ENCODE measurements around the gene ABHD14A. TPM values are rescaled to one million over a fixed set of nuclear protein-coding genes. Genes with fewer than 3 reads are reported as not detected.

ABHD14A gene
- total RNA-seq, 2 donors from 2014 or later: 6.6 to 8.9 TPM

DNA sequence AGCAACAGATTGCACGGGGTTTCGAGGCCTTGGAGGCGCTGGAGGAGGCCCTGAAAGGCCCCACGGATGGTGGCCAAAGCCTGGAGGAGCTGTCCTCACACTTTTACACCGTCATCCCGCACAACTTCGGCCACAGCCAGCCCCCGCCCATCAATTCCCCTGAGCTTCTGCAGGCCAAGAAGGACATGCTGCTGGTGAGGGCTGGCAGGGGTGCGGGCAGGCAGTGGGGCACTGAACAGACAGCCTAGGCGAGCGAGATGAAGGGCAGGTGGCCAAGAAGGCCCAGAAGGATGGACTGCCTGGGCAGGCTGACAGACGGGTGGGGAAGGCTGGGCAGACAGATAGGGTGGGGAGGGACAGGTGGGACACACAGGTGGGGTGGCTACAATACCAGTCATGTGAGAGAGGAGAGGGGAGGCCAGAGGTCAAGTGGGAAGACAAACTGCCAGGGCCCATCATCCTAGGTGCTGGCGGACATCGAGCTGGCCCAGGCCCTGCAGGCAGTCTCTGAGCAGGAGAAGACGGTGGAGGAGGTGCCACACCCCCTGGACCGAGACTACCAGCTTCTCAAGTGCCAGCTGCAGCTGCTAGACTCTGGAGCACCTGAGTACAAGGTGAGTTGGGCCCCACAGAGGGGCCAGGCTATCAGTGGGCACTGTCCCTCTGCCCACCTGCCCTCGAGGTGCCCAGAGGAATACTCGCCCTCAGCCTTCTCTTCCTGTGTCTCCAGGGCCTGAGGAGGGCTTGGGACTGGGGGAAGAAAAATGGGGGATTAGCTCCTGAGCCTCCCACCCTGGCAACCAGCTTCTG is 29.6 kb upstream of the ABHD14A start:
- H3K9me3 Mint-ChIP-seq: no peaks in the 10 kb centered on the region
- H3K4me3 Mint-ChIP-seq: no peak overlapping the region
- H3K36me3 Mint-ChIP-seq (ENCODE audit: insufficient read depth in 2 of 2): no peaks in the 10 kb centered on the region
- H3K27me3 Mint-ChIP-seq (ENCODE audit: low read depth): no peaks in the 10 kb centered on the region
- H3K4me1 Mint-ChIP-seq (ENCODE audit: low read depth): peaks cover 18% of the 10 kb centered on the region
- ATAC-seq (replicated peaks in 1 of 2) (no peak), DNase-seq (no peak)
- no peak overlapping the region for H3K27ac Mint-ChIP-seq

DNA sequence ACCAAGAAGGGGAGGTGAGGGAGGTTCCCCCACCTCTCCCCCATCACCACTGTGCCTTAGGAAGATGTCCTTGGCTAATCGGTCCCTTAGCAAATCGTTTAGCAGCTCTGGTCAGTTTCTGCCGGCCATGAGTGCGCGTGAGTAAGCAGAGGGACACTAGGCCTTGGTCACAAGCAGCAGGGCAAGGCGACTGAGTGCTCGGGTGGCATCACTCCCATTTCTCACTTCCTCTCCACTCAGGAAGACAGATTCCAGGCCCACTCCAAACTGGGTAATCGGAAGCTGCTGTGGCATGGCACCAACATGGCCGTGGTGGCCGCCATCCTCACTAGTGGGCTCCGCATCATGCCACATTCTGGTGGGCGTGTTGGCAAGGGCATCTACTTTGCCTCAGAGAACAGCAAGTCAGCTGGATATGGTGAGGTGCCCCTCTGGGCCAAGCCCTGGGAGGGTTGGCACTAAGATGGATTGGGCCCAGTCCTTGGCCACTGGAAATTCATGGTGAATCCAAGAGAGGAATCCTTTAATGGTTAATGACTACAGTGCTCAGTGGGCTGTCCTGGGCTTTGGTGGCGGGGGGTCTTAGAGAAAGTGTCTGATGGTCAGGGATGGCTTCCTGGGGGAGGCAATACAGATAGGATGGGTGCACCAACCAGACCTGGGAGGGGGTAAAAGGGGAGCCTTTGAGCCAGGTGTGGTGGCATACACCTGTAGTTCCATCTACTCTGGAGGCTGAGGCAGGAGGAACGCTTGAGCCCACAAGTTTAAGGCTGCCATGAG is 28.7 kb upstream of the ABHD14A start:
- ATAC-seq (replicated peaks in 1 of 2) (no peak), DNase-seq (no peak)
- Mint-ChIP-seq H3K36me3 (ENCODE audit: insufficient read depth in 2 of 2) (no peaks in the 10 kb centered on the region), H3K4me3 (no peak overlapping the region), H3K9me3 (no peaks in the 10 kb centered on the region), H3K27ac (peak overlapping the region; percentile 75), H3K4me1 (ENCODE audit: low read depth) (peaks cover 9% of the 10 kb centered on the region), H3K27me3 (ENCODE audit: low read depth) (no peaks in the 10 kb centered on the region)

DNA sequence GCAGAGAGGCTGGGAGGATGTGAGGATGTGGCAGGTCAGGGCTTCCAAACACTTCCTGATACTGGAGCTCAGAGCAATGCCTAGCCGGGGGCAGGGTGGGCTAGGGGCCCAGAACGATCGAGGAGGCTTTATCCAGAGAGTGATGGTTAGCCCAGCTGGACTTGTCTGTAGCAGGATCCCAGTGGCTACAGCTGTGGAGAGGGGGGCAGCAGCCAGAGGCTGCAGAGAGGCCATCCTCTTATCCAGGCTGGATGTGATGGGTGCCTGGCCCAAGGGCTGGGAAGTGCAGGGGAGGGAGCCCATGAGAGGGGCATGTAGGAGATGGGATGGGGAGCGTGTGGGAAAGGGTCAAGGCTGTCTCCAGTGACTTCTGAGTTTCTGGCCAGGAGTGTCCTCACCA is 28.1 kb upstream of the ABHD14A start:
- H3K27me3 Mint-ChIP-seq (ENCODE audit: low read depth): no peaks in the 10 kb centered on the region
- no peaks in the 10 kb centered on the region for H3K9me3 Mint-ChIP-seq
- H3K4me3 Mint-ChIP-seq: no peak overlapping the region
- no peaks in the 10 kb centered on the region for H3K36me3 Mint-ChIP-seq (ENCODE audit: insufficient read depth in 2 of 2)
- DNase-seq: no peak
- peaks cover 6% of the 10 kb centered on the region for H3K4me1 Mint-ChIP-seq (ENCODE audit: low read depth)
- no peak for ATAC-seq (replicated peaks in 1 of 2)
- no peak overlapping the region for H3K27ac Mint-ChIP-seq

DNA sequence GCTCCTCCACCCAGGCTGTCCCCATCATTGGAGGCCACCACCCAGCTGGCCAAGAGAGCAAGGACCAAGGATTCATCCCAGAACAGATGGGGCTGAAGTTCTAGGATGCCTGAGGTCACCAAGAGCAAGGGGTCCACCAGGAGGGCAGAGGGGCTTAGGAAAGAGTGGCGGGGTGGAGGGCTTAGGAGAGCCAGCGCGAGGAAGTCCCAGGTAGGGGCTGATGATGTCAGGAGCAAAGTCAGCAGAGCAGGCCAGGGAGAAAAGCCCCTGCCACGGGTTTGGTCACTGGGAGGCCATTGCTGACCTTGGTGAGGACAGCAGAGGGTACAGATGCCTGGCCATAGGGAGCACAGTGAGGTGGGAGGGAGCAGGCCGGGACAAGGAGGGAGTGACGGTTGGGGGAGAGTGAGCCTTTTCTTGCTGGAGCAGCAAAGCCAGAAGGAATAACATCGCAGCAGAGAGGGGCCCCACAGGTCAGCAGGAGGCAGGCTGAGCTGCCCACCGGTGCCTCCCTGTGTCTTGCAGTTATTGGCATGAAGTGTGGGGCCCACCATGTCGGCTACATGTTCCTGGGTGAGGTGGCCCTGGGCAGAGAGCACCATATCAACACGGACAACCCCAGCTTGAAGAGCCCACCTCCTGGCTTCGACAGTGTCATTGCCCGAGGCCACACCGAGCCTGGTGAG is 27.5 kb upstream of the ABHD14A start:
- H3K4me1 Mint-ChIP-seq (ENCODE audit: low read depth): peaks cover 6% of the 10 kb centered on the region
- no peak overlapping the region for H3K27ac Mint-ChIP-seq
- H3K36me3 Mint-ChIP-seq (ENCODE audit: insufficient read depth in 2 of 2): no peaks in the 10 kb centered on the region
- no peaks in the 10 kb centered on the region for H3K27me3 Mint-ChIP-seq (ENCODE audit: low read depth)
- ATAC-seq (replicated peaks in 1 of 2): no peak
- no peak overlapping the region for H3K4me3 Mint-ChIP-seq
- no peaks in the 10 kb centered on the region for H3K9me3 Mint-ChIP-seq
- DNase-seq: no peak

DNA sequence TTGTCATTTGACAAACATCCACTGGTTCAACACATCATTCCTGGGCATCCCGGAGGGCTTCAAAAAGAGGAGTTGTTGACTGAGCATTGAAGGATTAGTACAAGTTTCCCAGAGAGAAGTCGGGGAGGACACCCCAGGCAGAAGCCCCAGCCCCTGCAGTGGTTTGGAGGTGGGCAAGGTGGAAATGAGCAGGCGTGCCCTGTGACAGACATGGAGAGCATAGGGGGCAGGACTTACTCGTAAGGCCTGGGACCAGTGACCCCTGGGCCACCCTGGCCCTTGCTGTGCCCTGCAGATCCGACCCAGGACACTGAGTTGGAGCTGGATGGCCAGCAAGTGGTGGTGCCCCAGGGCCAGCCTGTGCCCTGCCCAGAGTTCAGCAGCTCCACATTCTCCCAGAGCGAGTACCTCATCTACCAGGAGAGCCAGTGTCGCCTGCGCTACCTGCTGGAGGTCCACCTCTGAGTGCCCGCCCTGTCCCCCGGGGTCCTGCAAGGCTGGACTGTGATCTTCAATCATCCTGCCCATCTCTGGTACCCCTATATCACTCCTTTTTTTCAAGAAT is 26.8 kb upstream of the ABHD14A start:
- peaks cover 4% of the 10 kb centered on the region for H3K27me3 Mint-ChIP-seq (ENCODE audit: low read depth)
- H3K4me3 Mint-ChIP-seq: no peak overlapping the region
- H3K36me3 Mint-ChIP-seq (ENCODE audit: insufficient read depth in 2 of 2): no peaks in the 10 kb centered on the region
- H3K4me1 Mint-ChIP-seq (ENCODE audit: low read depth): peaks cover 2% of the 10 kb centered on the region
- H3K27ac Mint-ChIP-seq: no peak overlapping the region
- ATAC-seq (replicated peaks in 1 of 2) (no peak), DNase-seq (no peak)
- H3K9me3 Mint-ChIP-seq: no peaks in the 10 kb centered on the region

DNA sequence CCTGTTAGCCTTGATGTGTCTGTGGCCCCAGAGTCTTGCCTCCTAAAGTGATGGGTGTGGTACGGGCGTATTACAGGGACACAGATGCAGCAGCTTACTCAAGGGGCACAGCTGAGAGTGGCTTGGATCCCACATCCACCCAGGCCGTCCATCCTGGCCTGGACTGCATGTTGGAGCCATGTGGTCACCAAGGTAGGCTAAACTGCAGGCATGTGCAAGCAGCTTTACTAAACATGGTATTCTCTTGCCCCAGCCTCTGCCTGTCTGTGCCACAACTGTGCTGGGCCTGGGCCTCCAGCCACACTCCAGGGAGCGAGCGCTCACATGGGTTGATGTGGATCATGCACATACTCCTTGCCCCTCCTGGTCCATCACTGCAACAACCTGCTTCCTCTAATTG is 25.7 kb upstream of the ABHD14A start:
- ATAC-seq (replicated peaks in 1 of 2): no peak
- no peaks in the 10 kb centered on the region for H3K4me1 Mint-ChIP-seq (ENCODE audit: low read depth)

DNA sequence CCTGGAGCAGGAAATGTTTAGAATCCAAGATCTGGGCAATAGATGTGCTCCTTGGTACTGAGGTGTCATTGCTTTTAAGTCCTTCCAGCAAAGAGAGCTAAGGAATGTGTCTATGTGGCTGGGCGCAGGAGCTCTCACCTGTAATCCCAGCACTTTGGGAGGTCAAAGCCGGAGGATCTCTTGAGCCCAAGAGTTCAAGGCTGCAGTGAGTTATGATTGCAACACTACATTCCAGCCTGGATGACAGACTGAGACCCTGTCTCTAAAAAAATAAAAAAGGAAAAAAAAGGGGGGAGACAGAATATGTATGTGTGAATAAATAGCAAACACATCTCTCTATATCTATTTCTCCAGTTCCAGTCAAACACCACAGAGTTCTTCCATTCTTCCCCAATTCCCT is 24.0 kb upstream of the ABHD14A start:
- Mint-ChIP-seq H3K27ac (no peak overlapping the region), H3K4me1 (ENCODE audit: low read depth) (no peaks in the 10 kb centered on the region), H3K4me3 (no peak overlapping the region), H3K27me3 (ENCODE audit: low read depth) (peaks cover 27% of the 10 kb centered on the region), H3K36me3 (ENCODE audit: insufficient read depth in 2 of 2) (no peaks in the 10 kb centered on the region), H3K9me3 (no peaks in the 10 kb centered on the region)
- no peak for ATAC-seq (replicated peaks in 1 of 2)
- DNase-seq: no peak

More for the DNA sequence above, 25.7 kb upstream of the ABHD14A start:
- peaks cover 14% of the 10 kb centered on the region for H3K27me3 Mint-ChIP-seq (ENCODE audit: low read depth)
- no peak overlapping the region for H3K27ac Mint-ChIP-seq
- H3K9me3 Mint-ChIP-seq: no peaks in the 10 kb centered on the region
- H3K4me3 Mint-ChIP-seq: no peak overlapping the region
- DNase-seq: no peak
- no peaks in the 10 kb centered on the region for H3K36me3 Mint-ChIP-seq (ENCODE audit: insufficient read depth in 2 of 2)

DNA sequence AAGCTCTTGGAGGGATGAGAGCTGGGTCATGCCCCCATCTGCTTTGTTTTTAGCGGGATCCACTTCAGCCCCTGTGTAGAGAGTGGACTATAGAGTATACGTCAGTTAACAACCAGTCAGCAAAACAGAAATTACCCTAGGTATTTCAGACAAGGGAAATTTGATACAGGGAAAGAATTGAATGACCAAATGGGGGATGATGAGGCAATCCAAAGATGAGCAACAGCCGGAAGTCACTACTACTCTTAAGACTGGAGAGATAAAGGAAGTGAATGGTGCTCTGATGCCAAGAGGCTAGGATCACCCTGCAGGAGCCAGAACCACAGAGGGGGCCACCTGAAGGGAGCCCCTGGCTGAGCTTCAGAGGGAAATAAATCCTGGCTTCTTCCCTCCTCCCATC is 21.4 kb upstream of the ABHD14A start:
- no peak for ATAC-seq (replicated peaks in 1 of 2)
- H3K27me3 Mint-ChIP-seq (ENCODE audit: low read depth): peaks cover 27% of the 10 kb centered on the region
- H3K9me3 Mint-ChIP-seq: no peaks in the 10 kb centered on the region
- no peaks in the 10 kb centered on the region for H3K4me1 Mint-ChIP-seq (ENCODE audit: low read depth)
- peak overlapping the region in 1 of 2 donors; percentile 4 for H3K4me3 Mint-ChIP-seq
- DNase-seq: no peak
- H3K36me3 Mint-ChIP-seq (ENCODE audit: insufficient read depth in 2 of 2): peaks cover 0 to 2% of the 10 kb centered on the region in 2 donors
- H3K27ac Mint-ChIP-seq: no peak overlapping the region

DNA sequence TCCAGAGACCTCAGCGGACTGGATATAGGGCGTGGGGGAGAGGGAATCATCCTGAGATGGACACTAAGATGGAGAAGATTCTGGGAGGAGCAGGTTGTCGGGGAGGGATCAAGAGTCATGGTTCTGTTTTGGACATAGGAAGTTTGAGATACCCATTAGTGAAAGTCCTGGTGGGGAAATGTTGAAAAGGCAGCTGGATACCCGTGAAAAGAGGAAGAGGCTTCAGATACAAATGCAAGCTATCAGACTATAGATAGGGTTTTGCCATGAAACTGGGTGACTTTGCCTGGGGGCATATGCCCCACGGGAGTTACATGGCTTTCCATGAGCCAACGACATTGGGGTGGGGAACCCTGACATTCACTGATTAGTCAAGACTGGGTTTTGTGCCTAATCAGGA is 20.8 kb upstream of the ABHD14A start:
- Mint-ChIP-seq H3K4me1 (ENCODE audit: low read depth) (no peaks in the 10 kb centered on the region), H3K4me3 (no peak overlapping the region), H3K9me3 (no peaks in the 10 kb centered on the region), H3K36me3 (ENCODE audit: insufficient read depth in 2 of 2) (peaks cover 0 to 2% of the 10 kb centered on the region in 2 donors), H3K27ac (no peak overlapping the region), H3K27me3 (ENCODE audit: low read depth) (peaks cover 27% of the 10 kb centered on the region)
- no peak for ATAC-seq (replicated peaks in 1 of 2)
- no peak for DNase-seq

DNA sequence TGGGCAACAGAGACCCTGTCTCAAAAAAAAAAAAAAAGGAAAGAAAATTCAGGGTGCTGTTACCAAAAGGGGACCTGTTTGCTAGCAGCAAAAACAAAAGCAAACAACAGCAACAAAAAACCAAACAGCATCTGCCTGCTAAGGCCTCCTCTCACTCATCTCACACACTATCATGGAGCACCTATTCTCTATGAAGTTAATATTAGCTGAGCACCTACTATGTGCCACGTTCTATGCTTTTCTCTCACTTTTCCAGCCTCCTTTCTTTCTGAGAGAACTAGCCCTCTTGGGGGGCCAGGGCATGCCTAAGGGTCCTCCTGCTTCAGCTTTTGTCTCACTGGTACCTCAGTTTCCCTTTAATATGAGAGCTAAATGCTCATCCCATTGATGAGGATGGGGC is 20.2 kb upstream of the ABHD14A start:
- DNase-seq (no peak), ATAC-seq (replicated peaks in 1 of 2) (no peak)
- Mint-ChIP-seq H3K9me3 (no peaks in the 10 kb centered on the region), H3K36me3 (ENCODE audit: insufficient read depth in 2 of 2) (peaks cover 0 to 2% of the 10 kb centered on the region in 2 donors), H3K4me1 (ENCODE audit: low read depth) (no peaks in the 10 kb centered on the region), H3K27ac (no peak overlapping the region), H3K27me3 (ENCODE audit: low read depth) (peaks cover 27% of the 10 kb centered on the region), H3K4me3 (no peak overlapping the region)

DNA sequence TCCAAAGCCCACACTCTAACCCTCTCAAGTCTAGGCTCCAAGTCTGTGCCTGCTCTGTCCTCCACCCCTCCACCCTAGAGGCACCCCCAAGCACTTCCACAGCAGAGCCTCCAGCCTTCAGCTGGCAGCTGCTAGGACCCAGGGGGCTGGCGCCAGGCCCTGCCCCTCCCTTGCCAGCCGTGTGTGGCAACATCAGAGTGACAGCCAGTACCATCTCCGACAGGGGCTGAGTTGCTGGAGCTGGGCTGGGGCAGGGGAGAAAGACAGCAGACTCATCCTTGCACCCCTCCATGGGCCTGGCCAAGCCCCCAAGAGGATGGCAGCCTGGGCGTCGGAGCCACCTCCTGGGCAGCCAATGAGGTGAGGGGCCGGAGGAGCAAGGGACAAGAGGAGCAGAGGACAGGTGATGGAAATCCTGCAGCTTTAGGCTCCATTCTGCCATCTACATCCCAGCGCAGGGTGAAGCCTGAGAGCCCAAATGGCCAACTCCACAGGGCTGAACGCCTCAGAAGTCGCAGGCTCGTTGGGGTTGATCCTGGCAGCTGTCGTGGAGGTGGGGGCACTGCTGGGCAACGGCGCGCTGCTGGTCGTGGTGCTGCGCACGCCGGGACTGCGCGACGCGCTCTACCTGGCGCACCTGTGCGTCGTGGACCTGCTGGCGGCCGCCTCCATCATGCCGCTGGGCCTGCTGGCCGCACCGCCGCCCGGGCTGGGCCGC is 19.5 kb upstream of the ABHD14A start, which contains the start of gene GPR62:
Gene GPR62, plus strand, starts transcription at position 207 of the 718 bp plus-strand sequence. Its CDS starts 272 bp downstream, at position 479.
- ATAC-seq (replicated peaks in 1 of 2) (no peak), DNase-seq (no peak)
- no peaks in the 10 kb centered on the region for H3K9me3 Mint-ChIP-seq
- H3K27me3 Mint-ChIP-seq (ENCODE audit: low read depth): peaks cover 27% of the 10 kb centered on the region
- peaks cover 0 to 2% of the 10 kb centered on the region in 2 donors for H3K36me3 Mint-ChIP-seq (ENCODE audit: insufficient read depth in 2 of 2)
- no peak within 1 kb of the TSS for H3K27ac Mint-ChIP-seq
- no peaks in the 10 kb centered on the region for H3K4me1 Mint-ChIP-seq (ENCODE audit: low read depth)
- H3K4me3 Mint-ChIP-seq: peak within 1 kb of the TSS; percentile 48 to 65
